HG03521 (cell line): ENCODE results near the gene HDGFL2.

Experiments
- ATAC-seq: cut with Tn5 transposase; IDR thresholded peaks from one replicate; pipeline ENCODE4 v1.9.1; 2021; ENCODE audit warnings: mild to moderate bottlenecking, moderate library complexity; ENCODE audit not compliant: unreplicated experiment

HDGFL2 gene

DNA sequence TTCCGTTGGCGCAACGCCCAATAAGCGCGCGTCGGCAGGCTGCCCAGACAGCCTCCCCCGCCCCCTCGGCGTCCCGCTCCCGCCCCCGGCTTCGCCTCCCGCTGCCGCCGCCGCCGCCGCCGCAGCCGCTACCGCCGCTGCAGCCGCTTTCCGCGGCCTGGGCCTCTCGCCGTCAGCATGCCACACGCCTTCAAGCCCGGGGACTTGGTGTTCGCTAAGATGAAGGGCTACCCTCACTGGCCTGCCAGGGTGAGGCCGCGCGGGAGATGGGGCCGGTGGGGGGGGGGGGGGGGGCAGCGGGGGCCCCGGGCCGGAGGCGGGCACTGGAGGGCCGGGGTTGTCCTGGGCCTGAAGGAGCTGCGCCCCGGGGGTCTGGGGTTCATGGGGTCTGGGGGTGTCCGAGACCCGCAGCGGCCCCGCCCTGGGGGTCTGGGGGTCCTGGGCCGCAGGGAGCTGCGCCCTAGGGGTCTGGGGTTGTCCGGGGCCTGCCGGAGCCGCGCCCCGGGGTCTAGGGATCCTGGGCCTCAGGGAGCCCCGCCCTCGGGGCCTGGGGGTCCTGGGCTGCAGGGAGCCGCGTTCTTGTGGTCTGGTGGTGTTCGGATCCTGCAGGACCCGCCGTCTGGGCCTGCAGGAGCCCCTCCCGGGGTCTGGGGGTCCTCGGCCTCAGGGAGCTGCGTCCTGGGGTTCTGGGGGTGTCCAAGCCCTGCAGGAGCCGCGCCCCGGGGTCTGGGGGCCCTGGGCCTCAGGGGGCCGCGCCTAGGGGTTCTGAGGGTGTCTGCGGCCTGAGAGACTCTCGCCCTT lies at the start of gene HDGFL2:
Gene HDGFL2, plus strand, starts transcription at position 124 of the 801 bp plus-strand sequence. Its CDS starts 54 bp downstream, at position 178.
- ATAC-seq, result no peak

- no peak for ATAC-seq
These were observed 48.5 kb upstream of the HDGFL2 start for GRCh38 chr19:4423416-4424126.

DNA sequence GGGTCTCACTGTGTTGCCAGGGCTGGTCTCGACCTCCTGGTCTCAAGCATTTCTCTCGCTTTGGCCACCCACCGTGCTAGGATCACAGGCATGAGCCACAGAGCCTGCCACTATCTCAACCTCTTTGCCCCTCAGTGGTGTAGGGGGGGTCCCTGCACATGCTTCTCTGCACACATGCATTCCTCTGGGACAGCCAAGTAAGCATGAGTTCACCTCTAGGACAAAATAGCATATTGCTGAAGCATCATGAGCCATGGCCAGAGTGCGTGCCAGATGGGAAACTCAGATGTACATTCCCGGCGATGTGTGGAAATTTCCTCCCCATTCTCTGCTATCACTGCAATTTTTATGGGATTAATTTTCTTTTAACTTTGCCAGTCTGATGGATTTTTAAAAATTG lies 46.6 kb upstream of the HDGFL2 start:
- ATAC-seq, result no peak

GRCh38 chr19:4428326-4428975 lies 43.6 kb upstream of the HDGFL2 start:
- no peak for ATAC-seq

- no peak for ATAC-seq
These were observed 42.8 kb upstream of the HDGFL2 start for GRCh38 chr19:4429256-4429655.

GRCh38 chr19:4429771-4430171 lies 42.3 kb upstream of the HDGFL2 start:
- no peak for ATAC-seq

GRCh38 chr19:4430760-4431159 lies 41.3 kb upstream of the HDGFL2 start:
- ATAC-seq, result no peak

GRCh38 chr19:4431296-4431695 lies 40.8 kb upstream of the HDGFL2 start:
- ATAC-seq, result no peak

DNA sequence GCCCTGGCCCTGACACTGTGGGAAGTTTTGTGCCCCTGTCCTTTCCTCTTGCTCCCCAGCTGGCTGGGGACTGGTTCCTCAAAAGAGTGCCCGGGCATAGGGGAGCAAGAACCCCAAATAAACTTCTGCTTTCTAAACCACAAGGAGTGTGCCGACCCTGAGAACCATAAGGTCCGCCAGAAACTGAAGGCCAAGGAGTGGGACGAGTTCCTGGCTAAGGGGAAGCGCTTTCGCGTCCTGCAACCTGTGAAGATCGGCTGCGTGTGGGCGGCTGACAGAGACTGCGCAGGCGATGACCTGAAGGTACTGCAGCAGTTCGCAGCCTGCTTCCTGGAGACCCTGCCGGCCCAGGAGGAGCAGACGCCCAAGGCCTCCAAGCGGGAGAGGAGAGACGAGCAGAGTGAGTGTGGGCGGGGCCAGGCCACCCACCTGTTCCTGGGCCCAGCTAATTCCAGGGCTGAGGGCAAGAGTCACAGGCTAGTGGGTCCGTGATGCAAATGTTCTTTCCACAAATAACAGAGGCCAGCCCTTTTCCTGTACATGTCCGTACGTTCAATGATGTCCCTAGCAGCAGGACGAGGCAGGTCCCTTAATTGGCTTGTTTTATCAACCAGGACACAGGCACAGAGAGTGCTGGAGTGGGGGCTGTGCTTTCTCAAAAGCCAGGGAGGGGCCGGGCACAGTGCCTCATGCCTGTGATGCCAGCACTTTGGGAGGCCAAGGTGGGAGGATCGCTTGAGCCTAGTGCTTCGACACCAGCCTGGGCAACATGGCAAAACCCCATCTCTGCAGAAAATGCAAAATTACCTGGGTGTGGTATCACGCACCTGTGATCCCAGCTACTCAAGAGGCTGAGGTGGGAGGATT lies 40.1 kb upstream of the HDGFL2 start:
- no peak for ATAC-seq

GRCh38 chr19:4432918-4433506 lies 39.1 kb upstream of the HDGFL2 start:
- no peak for ATAC-seq

DNA sequence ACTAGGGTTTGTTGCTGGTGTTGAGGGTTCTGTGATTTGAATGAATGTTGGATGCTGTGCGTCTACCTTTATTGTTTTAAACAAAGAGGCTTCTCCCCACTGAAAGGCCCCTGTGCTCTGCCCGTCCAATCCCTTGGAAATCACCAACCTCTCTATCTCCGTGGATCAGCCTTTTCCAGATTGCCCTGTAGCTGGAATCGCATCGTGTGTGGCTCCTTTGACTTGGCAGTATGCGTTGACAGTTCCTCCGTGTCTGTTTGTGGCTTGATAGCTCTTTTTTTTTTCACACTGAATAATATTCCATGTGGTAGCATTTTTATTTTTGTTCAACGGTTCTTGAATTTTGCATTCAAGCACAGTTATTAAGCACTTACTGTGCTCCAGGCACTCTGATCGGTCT lies 37.7 kb upstream of the HDGFL2 start:
- no peak for ATAC-seq

DNA sequence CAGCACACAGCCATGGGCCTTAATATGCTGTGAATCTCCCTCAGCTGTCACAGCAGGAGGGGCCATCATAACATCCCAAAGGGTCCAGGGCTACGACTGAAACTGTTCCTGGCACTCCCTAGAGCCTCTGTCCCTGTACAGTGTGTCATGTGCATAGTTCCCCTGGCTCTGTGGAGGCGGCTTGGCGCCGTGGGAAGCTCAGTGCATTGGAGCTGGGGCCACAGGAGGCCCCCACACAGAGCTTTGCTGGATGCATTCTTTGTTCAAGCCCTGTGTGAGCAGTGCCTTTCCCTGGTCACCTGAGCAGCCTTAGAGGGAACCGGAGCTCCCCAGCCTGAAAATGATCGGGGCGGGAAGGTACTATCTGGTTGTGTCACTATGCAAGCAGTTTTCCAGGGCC lies 35.9 kb upstream of the HDGFL2 start:
- no peak for ATAC-seq

DNA sequence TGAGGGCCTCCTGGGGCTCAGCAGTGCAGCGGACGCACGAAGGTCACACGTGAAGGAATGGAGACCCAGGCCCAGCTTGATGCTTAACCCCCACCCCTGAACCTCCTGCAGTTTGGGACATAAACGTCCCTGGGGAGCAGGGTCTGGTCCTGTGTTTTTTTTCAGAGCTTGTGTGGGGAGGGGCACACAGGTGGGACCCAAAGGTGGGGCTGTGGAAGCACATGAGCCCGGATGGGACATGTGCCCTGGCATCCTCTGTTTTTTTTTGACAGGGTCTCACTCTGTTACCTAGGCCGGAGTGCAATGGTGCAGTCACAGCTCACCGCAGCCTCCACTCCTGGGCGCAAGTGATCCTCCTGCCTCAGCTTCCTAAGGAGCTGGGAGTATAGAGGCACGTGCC lies 35.0 kb upstream of the HDGFL2 start:
- ATAC-seq, result no peak

GRCh38 chr19:4439243-4439642 lies 32.9 kb upstream of the HDGFL2 start:
- no peak for ATAC-seq

GRCh38 chr19:4441994-4442818 lies 29.9 kb upstream of the HDGFL2 start:
- ATAC-seq, result no peak

DNA sequence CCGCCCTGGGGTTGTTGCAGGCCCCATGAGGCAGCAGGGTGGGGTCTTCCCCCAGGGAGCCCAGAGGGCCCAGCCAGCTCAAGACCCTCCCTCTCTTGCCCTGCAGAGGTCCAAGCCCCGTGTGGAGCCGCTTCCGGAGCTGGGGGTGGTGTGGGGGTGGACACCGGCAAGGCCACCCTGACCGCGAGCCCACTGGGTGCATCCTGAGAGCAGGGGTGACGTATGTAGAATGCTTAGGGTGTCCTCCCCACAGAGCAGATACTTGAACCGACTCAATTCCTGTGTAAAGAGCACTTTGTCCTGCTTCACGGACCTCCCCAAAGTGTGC lies 29.3 kb upstream of the HDGFL2 start:
- ATAC-seq, result no peak

GRCh38 chr19:4443188-4443587 lies 28.9 kb upstream of the HDGFL2 start:
- ATAC-seq, result no peak

DNA sequence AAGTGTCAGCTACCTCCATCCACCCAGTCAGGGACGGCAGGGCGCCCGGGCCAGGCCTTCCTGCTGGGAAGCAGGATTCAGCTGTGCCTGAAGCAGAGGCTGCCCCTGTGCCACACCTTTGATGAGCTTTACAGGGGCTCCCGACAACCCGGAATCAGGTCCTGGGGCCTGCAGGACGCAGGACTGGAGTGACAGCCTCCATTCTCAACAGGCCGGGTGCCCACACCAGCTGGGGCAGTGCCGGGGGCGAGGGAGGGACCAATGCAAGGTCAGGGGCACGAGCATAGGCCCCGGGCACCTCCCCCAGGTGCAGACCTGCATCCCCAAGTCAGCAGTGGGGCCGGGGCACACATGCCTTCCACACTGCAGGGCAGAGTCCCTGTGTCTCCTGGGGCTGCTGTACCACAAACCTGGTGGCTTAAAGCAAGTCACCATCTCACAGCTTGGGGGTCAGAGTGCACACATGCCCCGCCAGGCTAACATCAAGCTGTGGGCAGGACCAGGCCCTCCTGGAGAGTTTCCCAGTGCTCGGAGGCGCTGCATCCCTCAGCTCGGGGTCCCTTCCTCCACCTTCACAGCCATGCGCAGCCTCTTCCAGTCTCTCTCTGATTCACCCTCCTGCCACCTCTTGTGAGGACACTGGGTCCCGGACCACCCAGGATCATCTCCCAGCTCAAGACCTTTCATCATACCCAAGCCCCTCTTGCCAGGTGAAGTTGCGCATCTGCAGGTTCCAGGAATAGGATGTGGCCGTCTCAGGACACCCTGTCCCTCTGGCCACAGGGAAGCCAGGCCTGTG lies 27.9 kb upstream of the HDGFL2 start:
- ATAC-seq, result no peak
